GM19397 (cell line): Measurements from ENCODE around the gene VRK3.
A peak's percentile ranks its signal among the peaks of the same experiment; 100 is the strongest.
"Not testable (repeated sequence)": the region's sequence is repeated elsewhere in the genome, so short reads cannot be mapped to it uniquely, and the experiment has no call there.

Experiments used
- ATAC-seq: cut with Tn5 transposase; IDR thresholded peaks from one replicate; pipeline ENCODE4 v1.9.1; 2021; ENCODE audit warnings: mild to moderate bottlenecking, moderate library complexity; ENCODE audit not compliant: unreplicated experiment

The VRK3 gene, protein sequence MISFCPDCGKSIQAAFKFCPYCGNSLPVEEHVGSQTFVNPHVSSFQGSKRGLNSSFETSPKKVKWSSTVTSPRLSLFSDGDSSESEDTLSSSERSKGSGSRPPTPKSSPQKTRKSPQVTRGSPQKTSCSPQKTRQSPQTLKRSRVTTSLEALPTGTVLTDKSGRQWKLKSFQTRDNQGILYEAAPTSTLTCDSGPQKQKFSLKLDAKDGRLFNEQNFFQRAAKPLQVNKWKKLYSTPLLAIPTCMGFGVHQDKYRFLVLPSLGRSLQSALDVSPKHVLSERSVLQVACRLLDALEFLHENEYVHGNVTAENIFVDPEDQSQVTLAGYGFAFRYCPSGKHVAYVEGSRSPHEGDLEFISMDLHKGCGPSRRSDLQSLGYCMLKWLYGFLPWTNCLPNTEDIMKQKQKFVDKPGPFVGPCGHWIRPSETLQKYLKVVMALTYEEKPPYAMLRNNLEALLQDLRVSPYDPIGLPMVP

DNA sequence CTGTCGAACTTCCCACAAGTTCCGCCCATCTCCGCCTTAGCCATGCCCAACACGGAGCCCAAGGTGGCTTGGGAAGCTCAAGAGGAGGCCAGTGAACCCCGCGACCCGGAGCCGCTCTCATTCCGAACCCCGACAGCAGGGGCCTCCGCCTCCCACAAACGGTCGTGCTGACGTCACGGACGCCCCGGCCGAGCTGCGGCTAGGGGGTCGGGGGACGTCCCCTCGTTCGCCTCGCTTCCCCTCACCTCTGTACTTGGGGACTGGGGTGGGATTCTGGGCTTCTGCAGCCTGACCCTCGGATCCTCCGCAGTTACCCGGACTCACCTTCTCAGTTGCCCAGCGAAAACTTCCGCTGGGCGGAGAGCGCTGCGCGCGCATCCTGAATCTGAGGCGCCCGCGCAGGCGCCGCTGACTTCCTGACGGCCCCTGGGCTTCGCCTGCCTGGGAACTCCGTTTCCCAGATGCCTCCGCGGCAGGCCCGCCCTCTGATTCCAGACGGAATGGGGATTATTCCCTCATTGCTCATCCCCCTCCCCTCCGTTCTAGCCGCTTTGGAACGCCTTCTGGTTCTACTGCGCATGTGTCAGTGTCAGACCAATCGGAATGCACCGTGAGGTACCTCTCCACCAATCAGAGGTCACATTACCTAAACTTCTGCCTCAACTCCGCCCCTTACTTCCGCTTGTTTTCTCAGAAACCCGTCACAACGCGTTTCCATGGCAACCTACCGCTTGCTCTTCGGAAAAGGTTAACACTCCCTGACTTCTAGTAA, at the start of gene VRK3:
Gene VRK3, minus strand, starts transcription at position 351 of the 772 bp plus-strand sequence. CDS start 9,210 bp downstream, outside the sequence.
- ATAC-seq, result peak; percentile 84

DNA sequence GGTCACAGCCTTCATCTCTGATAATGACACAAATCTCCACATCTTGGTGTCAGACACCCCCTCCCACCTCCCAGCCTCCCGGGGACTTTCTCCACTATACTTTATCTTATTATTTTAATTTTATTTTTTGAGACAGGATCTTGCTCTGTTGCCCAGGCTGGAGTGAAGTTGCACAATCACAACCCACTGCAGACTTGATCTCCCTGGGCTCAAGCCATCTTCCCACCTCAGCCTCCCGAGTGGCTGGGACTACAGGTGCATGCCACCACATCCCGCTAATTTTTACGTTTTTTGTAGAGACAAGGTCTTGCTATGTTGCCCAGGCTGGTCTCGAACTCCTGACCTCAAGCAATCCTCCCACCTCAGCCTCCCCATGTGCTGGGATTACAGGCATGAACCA, 43.2 kb upstream of the VRK3 start:
- not testable (repeated sequence) for ATAC-seq

DNA sequence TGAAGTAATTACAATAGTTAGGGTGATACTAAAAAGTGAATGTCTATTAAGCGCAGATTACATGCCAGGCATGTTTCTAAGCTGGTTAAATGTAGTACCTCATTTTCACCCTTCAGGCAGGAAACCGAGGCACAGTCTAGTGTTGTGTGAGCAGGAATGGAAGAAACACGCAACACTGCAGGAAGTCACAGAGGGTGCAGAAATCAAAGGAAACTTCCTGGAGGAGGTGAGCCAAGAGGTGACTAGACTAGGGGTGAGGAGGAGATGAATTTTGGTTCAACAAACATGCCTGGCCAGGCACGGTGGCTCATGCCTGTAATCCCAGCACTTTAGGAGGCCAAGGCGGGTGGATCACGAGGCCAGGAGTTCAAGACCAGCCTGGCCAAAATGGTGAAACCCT, 42.4 kb upstream of the VRK3 start:
- no peak for ATAC-seq

DNA sequence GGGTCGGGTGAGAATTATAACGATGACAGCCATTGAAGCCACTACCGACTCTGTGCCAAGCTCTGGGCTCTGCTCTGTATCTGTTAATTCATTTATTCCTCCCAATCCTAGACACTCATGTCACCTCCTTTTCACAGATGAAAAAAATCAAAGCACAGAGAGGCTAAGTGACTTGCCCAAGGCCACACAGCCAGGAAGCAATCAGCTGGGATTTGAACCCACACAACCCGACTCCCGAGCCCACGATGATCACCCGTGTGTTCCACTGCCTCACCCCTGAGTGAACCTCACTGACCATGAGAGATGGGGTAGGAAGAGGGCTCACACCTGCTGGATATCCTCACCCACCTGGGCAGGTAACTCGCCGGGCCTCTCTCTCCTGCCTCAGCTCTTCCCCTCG, 40.8 kb upstream of the VRK3 start:
- ATAC-seq, result no peak

DNA sequence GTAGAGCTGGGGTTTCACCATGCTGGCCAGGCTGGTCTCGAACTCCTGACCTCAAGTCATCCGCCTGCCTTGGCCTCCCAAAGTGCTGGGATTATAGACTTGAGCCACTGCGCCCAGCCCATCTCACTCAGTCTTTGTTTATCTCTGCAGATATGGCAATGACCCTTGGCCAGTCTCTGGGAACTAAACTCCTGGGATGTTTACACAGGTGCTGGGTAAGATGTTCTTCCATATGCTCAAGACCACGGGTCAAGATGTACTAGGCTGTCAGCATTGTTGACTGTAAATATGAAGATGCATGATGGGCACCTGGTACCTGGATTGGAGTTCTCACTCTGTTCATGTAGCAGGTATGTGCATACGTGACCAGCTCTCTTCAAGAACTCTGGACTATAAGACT, 36.5 kb upstream of the VRK3 start:
- ATAC-seq, result no peak

DNA sequence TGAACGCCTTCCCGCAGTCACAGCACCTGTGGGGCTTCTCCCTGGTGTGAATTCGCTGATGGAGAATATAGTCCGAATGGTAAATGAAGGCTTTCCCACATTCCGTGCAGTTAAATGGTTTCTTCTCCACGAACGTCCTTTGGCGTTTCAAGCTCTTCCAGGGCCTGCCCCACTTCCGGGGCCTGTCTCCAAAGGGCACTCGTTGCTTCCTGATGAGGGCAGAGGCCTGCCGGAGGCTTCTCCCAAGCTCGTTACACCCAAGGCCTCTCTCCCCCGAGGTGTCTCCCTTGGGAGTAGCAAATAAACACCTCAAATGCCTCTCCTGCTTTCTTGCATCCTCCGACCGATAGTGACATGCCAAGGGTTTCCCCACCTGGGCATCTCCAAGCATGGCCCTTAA, 34.9 kb upstream of the VRK3 start:
- ATAC-seq, result no peak

DNA sequence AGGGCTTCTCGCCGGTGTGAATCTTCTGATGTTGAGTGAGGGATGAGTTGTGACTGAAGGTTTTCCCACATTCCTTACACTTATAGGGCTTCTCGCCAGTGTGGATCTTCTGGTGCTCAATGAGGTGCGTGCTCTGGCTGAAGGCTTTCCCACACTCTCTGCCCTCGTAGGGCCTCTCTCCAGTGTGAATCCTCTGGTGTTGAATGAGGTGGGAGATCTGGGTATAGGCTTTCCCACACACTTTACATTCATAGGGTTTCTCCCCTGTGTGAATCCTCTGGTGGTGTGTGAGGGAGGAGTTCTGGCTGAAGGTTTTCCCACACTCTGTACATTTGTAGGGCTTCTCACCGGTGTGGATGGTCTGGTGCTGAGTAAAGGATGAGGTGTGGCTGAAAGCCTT, 33.9 kb upstream of the VRK3 start:
- no peak for ATAC-seq

DNA sequence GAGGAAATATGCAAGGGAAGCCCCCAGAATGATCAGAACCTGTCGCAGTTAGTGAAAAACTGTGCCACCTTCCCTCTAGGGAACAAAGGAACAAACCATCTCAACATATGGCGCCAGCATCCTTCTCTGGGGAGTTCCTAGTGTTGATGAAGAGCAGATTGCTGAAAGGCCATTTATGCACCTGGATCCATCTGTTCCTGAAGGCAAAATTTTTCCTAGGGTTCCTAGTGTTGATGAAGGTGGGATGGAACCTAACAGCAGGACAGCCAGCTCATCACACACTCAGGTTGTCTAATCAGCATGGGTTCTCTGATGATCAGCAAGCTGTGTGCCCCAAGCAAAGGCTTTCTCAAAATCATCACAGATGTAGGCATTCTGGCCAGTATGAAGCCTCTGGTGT, 33.3 kb upstream of the VRK3 start:
- ATAC-seq, result no peak

DNA sequence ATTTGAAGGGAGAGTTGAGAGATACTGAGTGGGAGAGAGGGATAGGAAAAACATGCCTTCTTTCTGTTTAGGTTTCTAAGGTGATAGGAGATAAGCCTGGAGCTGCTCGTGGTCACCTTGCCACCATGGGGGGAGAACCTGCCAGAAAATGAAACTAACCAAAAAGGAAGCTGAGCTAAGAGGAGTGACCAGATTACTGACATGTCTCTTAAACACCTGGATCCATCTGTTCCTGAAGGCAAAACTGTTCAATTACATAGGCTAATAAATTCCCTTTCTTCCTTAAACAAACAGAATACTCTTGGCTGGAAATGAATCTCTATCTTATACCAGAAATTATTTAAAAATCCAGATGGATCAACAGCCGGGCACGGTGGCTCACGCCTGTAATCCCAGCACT, 27.9 kb upstream of the VRK3 start:
- ATAC-seq, result no peak

DNA sequence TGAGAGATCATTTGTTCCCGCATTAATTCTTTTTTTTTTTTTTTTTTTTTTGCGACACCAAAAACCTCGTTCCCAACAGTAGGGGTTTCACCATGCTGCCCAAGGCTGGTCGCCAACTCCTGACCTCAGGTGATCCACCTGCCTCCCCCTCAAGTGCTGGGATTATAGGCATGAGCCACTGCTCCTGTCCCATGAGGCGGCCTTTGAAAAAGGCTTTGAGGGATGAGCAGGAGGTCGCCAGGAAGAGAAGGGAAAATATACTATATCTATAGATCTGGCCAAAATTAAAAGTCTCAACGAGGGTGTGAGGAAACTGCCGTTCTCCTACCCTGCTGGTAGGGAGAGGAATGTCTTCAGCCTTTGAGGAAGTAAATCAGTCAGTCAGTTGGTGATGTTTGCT, 26.8 kb upstream of the VRK3 start:
- ATAC-seq, result no peak

DNA sequence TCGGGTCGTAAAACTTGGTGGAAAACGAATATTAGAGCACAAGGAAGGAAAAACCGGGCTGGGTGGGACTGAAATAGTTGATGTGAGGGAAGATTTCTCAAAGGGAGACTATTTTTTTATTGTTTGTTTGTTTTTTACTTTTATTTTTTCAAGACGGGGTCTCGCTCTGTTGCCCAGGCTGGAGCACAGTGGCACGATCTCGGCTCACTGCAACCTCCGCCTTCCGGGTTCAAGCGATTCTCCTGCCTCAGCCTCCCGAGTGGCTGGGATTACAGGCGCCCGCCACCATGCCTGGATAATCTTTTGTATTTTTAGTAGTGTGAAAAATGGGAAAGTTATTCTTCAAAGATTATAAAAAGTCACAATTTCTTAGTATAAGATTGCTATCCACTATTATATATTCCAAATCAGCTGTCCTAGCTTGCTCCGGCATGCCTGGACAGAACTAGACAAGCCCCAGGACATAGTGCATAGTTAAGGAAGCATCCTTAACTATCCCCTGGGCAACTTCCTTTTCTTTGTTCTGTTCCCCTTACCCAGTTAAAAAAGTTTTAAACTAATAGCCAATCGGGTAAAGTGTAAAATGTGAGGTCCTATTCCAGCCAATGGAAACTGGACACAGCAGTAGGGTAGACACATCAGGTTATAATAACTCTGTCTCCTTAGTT, 26.2 kb upstream of the VRK3 start:
- ATAC-seq, result not testable (repeated sequence)

DNA sequence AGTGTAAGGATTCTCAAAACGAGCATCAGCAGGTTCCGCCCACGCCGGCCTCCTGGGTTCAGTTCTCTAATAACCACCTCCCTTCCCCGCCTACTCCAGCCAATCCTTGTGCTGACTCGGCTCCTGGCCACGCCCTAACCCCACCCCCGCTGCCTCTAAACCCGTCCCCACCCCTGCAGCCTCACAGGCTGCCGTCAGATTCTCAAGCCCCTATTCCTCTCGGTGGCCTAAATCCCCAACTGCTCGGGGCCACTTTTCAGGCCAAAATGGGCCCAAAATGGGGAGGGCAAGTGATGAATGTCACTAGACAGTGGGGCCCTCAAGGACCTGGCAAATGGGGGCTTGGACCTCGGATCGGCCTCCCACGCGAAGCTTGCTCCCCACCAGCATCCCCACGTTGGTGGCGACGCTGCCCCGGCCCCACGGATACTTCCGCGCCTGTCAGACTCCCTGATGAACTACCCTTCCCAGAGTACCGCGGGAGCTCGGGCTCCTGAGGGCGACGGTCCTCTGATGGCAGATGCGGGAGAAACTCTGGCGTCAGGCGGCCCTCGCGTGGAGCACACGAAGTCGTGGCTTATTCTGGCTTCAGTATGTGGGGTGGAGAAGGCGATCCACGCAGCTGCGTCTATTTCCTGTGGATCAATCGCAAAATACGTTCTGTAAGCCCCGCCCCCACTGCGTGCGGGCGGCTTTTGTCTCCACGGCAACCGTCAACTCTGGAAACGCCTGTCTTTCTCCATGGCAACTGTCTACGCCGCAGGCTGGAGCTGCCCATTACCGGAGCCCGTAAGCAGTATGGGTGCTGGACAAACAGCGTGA, 25.4 kb upstream of the VRK3 start:
- ATAC-seq, result no peak

DNA sequence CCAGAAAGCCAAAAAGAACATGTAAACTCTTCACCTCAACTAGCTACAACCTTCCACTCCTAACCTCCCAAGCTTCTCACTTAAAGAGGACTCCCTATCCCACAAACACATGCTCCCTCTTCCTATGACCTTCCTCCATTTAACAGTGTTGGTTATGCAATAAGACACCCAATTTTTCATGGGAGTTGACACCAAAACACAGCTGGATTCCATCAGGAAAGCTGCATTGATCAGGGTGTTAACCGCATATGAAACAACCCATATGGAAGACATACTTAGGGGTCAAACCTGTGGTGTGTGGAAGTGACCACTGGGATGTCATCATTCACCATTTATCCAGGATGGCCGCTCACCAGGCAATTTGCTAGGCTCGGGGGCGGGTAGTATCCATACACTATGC, 22.5 kb upstream of the VRK3 start:
- ATAC-seq, result no peak

DNA sequence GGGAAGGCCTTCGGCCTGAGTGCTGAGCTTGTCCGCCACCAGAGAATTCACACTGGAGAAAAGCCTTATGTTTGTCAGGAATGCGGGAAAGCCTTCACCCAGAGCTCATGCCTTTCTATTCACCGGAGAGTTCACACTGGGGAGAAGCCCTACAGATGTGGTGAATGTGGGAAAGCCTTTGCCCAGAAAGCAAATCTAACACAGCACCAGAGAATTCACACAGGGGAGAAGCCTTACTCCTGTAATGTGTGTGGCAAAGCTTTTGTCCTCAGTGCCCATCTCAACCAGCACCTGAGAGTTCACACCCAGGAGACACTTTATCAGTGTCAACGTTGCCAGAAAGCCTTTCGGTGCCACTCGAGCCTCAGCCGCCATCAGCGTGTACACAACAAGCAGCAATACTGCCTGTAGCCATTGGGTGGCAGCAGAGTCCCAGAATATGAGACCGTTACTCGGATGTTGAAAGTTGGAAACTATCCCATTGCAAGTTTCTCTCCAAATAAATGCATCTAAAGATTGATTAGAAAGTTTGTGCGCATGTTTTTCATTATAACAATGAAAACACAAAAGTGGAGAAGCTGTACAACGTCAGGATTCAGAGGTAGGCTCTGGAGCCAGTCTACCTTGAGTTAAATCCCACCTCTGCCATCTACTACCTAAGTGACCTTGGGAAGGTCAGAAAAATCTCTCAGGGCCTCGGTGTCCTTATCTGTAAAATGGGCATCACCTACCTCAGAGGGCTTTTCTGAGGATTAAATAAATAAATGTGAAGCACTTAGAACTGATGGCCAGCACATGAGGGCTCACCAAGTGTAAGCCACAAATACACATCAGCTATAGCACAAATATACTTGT, 21.7 kb upstream of the VRK3 start:
- ATAC-seq, result no peak

DNA sequence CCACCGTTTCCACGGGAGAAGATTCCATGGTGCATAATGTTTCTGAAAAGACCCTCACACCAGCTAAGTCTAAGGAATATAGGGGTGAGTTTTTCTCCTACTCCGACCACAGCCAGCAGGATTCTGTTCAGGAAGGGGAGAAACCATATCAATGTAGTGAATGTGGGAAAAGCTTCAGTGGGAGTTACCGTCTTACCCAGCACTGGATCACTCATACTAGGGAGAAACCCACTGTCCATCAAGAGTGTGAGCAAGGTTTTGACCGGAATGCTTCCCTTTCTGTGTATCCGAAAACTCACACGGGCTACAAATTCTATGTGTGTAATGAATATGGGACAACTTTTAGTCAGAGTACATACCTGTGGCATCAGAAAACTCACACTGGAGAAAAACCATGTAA, 19.8 kb upstream of the VRK3 start:
- ATAC-seq, result no peak

DNA sequence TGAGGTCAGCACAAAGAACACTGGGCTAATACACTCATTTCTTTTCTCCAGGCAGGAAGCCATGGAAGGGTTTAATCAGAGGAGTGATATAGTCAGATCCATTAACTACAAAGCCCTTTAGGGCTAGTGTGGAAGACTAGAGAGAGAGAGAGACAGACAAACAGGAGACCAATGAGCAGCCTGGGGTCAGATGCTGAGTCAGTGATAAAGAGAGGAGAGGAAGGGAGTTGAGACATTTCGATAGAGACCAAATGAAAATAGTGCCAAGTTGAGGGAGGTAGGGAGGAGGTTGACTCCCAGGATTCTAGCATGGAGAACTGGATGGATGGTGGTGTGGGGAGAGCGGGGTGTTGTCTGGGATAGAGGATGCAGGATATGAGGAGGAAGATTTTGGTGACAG, 18.8 kb upstream of the VRK3 start:
- ATAC-seq, result no peak

DNA sequence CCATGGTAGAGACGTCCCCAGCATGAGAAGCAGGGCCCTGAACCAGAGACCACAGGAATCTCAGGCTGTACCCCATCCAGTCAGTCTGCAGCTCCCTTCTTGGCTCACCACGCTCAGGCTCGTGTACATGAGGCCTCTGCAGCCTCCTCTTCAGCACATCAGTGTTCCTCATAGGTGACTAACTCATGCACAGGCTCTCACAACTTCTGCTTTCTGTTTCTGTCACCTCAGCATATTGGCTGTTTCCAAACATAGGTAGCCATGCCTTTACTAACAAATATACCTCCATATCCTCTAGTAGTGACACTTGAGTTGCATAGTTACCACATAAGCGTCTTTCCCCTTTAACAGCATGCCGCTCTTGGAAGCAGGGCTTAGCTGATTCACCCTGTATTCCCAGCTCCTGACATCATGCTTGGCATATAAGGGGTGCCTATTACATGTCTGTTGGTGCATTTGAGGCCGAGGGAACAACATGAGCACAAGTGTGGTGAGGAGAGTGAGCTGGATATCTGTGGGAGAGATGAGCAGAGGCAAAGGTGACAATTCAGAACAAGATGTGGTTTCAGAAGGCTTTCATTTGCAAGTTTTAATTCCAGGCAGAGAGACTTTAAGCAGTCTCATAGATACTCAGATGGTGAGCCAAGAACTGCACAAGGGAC, 17.3 kb upstream of the VRK3 start:
- ATAC-seq, result no peak

DNA sequence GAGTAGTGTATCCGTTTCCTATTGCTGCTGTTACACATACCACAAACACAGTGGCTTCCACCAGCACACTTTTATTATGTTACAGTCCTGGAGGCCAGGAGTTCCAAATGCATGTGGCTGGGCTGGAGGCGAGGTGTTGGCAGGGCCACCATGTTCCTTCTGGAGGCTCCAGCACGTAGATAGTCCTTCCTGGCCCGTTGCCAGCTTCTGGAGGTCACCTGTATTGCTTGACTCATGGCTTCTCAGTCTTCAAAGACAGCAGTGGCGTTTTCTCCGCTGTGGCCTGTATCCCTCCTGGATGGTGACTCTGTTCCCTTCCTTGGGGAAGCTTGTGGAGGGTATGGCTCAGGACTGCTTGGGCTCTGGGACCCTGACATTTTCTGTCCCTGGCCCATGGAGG, 15.8 kb upstream of the VRK3 start:
- no peak for ATAC-seq

DNA sequence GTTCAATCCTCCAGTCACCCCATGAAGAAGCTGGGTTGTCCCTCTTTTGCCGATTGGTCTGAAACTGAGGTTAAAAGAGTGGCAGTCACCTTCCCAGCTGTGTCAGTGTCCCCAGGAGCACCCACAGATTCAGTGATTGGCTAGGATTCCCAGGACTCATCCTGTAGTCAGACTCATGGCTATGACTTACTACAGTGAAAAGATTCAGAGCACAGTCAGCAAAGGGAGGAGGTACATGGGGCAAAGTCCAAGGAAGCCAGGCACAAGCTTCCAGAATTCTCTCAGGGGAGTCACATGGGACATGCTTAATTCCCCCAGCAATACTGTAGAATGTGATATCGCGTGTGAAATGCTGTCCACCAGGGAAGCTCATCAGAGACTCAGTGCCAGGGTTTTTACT, 14.8 kb upstream of the VRK3 start:
- ATAC-seq, result no peak
